ENCODE results near the gene HIGD1A. TPM values are rescaled to one million over a fixed set of nuclear protein-coding genes. Genes with fewer than 3 reads are reported as not detected.
A peak's percentile ranks its signal among the peaks of the same experiment; 100 is the strongest.

Gene HIGD1A
- total RNA-seq = 71.8 TPM
- polyA plus RNA-seq (ENCODE audit: insufficient read depth in 1 of 8, insufficient read length in 8 of 8, low replicate concordance in 1 of 8) = 10 to 100 TPM; 68.3 to 93.3 (median 84.7) TPM
- long read RNA-seq, donor 1, transcript HIGD1A-201 (4 exons, 1,373 nt) = major isoform, 17 of 19 reads
- long read RNA-seq, donor 1, partial matches to known transcripts = 0 of 19 reads
- long read RNA-seq, donor 1, other reads (novel, unspliced or antisense) = 0 of 19 reads
- long read RNA-seq, donor 2, transcript HIGD1A-201 (4 exons, 1,373 nt) = major isoform, 5 of 6 reads
- long read RNA-seq, donor 2, partial matches to known transcripts = 0 of 6 reads
- long read RNA-seq, donor 2, other reads (novel, unspliced or antisense) = 0 of 6 reads
- long read RNA-seq, donor 3, transcript HIGD1A-201 (4 exons, 1,373 nt) = major isoform, 46 of 58 reads
- long read RNA-seq, donor 3, partial matches to known transcripts = 10 of 58 reads
- long read RNA-seq, donor 3, other reads (novel, unspliced or antisense) = 0 of 58 reads
- long read RNA-seq, donor 4, transcript HIGD1A-201 (4 exons, 1,373 nt) = major isoform, 39 of 40 reads
- long read RNA-seq, donor 4, partial matches to known transcripts = 0 of 40 reads
- long read RNA-seq, donor 4, other reads (novel, unspliced or antisense) = 0 of 40 reads
- long read RNA-seq, donor 5, transcript HIGD1A-201 (4 exons, 1,373 nt) = major isoform, 135 of 147 reads
- long read RNA-seq, donor 5, partial matches to known transcripts = 8 of 147 reads
- long read RNA-seq, donor 5, other reads (novel, unspliced or antisense) = 0 of 147 reads
- long read RNA-seq, donor 6, transcript HIGD1A-201 (4 exons, 1,373 nt) = major isoform, 101 of 109 reads
- long read RNA-seq, donor 6, transcript HIGD1A-205 (3 exons, 983 nt) = minor isoform, 6 of 109 reads
- long read RNA-seq, donor 6, partial matches to known transcripts = 0 of 109 reads
- long read RNA-seq, donor 6, other reads (novel, unspliced or antisense) = 0 of 109 reads
- long read RNA-seq, donor 7, transcript HIGD1A-201 (4 exons, 1,373 nt) = major isoform, 67 of 72 reads
- long read RNA-seq, donor 7, partial matches to known transcripts = 0 of 72 reads
- long read RNA-seq, donor 7, other reads (novel, unspliced or antisense) = 0 of 72 reads
- long read RNA-seq, donor 8, transcript HIGD1A-201 (4 exons, 1,373 nt) = major isoform, 34 of 36 reads
- long read RNA-seq, donor 8, partial matches to known transcripts = 0 of 36 reads
- long read RNA-seq, donor 8, other reads (novel, unspliced or antisense) = 0 of 36 reads
- long read RNA-seq, donor 9, transcript HIGD1A-201 (4 exons, 1,373 nt) = major isoform, 44 of 45 reads
- long read RNA-seq, donor 9, partial matches to known transcripts = 0 of 45 reads
- long read RNA-seq, donor 9, other reads (novel, unspliced or antisense) = 0 of 45 reads
- long read RNA-seq, donor 10, transcript HIGD1A-201 (4 exons, 1,373 nt) = major isoform, 65 of 65 reads
- long read RNA-seq, donor 10, partial matches to known transcripts = 0 of 65 reads
- long read RNA-seq, donor 10, other reads (novel, unspliced or antisense) = 0 of 65 reads
- long read RNA-seq, donor 11, transcript HIGD1A-201 (4 exons, 1,373 nt) = major isoform, 39 of 39 reads
- long read RNA-seq, donor 11, partial matches to known transcripts = 0 of 39 reads
- long read RNA-seq, donor 11, other reads (novel, unspliced or antisense) = 0 of 39 reads

DNA sequence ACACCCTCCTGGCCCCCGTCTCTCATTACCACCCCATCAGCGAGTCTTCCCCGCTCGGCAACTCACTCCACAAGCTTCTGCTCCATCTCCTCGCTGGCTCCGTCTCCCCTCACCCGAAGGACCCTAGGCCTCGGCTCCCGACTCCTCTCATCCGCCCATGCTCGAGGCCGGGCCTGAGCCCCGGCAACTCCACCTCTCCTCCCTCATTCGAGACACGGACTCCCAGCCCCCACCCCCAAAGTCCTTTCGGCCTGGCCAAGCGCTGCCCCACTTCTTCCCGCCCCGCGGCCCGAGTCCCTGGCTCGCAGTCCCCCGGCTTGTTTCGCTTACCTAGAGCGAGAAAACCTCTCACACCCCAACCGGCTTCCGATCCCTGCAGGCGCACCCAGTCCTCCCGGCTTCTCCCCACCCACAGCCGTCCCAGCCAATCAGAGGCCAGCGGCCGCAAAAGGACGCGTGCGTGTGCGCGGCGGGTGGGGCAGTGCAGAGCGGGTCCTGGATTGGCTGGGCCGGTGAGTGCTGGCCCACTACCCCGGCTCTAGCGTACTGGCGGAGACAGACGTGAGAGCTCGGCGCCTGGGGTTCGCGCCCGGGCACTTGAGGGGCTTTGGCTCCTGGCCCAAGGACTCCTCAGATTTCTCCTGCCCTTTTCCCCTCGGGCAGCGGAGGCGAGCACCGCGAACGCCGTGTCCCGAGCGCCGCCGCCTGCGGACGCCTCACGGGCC lies at the start of gene HIGD1A:
TSS of gene HIGD1A (minus strand) at position 385 of the 725 bp plus-strand sequence. CDS start 10,237 bp downstream, outside the sequence.
- Histone ChIP-seq H3K27me3 (ENCODE audit: control insufficient read depth, insufficient read depth, low read length) (peaks cover 10% of the 10 kb centered on the region), H3K36me3 (ENCODE audit: control insufficient read depth, insufficient read depth, low read length) (no peaks in the 10 kb centered on the region), H3K4me1 (ENCODE audit: control insufficient read depth, insufficient read depth, low read length) (peaks cover 11% of the 10 kb centered on the region), H3K9me3 (replicated peaks; ENCODE audit: control insufficient read depth, low read depth, low read length) (no peaks in the 10 kb centered on the region), H3K27ac (ENCODE audit: low read length) (peak within 1 kb of the TSS; percentile 98), H3K4me3 (ENCODE audit: low read length) (peak within 1 kb of the TSS; percentile 86)
- WGBS (ENCODE audit: insufficient coverage) = under 1% methylated on average over 63 of the region's 63 CpGs
- DNase-seq = peak; percentile 98

DNA sequence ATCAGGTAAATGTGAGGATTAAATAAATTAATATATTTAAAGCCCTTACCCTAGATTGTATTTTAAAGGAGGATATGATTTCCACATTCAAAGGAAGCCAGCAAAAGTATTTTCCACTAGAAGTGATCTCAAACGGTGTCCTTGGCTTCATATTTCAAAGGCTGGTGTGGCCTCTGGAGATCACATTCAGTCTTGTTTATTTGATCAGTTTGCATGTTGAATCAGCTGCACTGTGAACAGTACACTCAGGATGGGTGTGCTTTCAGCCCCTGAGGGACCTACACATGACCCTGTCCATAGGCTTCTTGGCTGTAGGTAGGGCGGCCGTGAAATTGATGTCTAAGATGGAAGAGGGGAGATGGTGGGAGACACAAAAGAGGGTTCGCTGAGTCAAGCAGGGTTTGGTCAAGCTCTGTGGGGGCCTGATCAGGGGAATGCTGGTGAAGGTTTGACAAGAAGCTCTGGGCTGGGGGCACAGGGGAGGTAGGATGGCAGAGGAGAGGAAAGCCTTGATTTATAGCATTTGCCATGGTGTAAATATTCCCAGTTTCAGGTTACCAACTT lies 49.5 kb upstream of the HIGD1A start:
- DNase-seq = peak; percentile 34
- H3K27ac ChIP-seq (ENCODE audit: low read length) = no peak overlapping the region
- H3K4me3 ChIP-seq (ENCODE audit: low read length) = no peak overlapping the region
- H3K9me3 ChIP-seq (replicated peaks; ENCODE audit: control insufficient read depth, low read depth, low read length) = no peaks in the 10 kb centered on the region
- WGBS (ENCODE audit: insufficient coverage) = 63% methylated on average over 4 of the region's 4 CpGs
- H3K36me3 ChIP-seq (ENCODE audit: control insufficient read depth, insufficient read depth, low read length) = no peaks in the 10 kb centered on the region
- peaks cover 2% of the 10 kb centered on the region for H3K27me3 ChIP-seq (ENCODE audit: control insufficient read depth, insufficient read depth, low read length)
- H3K4me1 ChIP-seq (ENCODE audit: control insufficient read depth, insufficient read depth, low read length) = peaks cover 14% of the 10 kb centered on the region

DNA sequence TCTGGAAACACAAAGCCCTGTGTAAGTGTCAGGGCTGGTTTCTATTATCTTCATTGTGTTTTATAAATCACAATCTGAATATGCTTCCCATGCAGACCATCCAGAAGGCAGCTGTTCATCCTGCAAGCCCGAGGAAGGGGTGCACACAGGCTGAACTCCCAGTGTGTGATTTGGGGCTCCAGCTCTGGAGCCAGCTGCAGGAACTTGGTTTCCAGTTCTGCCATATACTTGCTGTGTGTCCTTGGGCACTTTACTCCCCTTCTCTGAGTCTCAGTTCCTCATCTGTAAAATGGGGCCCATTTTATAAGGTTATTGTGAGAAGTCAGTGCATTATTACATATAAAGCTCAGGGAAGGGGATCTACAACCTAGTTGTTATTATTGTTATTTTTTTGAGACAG lies 48.8 kb upstream of the HIGD1A start:
- Histone ChIP-seq H3K27ac (ENCODE audit: low read length) (no peak overlapping the region), H3K4me1 (ENCODE audit: control insufficient read depth, insufficient read depth, low read length) (peaks cover 14% of the 10 kb centered on the region), H3K9me3 (replicated peaks; ENCODE audit: control insufficient read depth, low read depth, low read length) (no peaks in the 10 kb centered on the region), H3K4me3 (ENCODE audit: low read length) (no peak overlapping the region), H3K27me3 (ENCODE audit: control insufficient read depth, insufficient read depth, low read length) (peaks cover 2% of the 10 kb centered on the region), H3K36me3 (ENCODE audit: control insufficient read depth, insufficient read depth, low read length) (no peaks in the 10 kb centered on the region)
- DNase-seq = no peak
- WGBS (ENCODE audit: insufficient coverage) = 29% methylated on average over 1 of the region's 1 CpG

DNA sequence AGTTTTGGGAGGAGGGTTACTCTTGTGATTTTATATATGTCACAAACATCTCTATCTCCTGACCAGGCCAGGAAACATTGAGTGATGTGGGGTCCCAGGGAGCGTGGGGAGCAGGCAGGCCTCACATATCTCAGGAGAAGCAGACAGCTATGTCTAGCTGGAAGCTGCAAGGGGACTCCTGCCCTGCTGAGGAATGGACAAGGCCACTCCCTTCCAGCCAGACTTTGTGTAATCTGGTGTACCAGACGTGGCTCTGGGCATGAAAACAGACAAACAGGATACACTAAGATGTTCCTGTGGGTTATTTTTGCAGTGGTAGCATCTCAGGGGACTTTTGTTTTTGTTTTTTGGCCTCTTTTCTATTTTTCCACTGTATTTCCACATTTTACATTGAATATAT lies 48.2 kb upstream of the HIGD1A start:
- DNase-seq = peak; percentile 59
- Histone ChIP-seq H3K27ac (ENCODE audit: low read length) (peak overlapping the region; percentile 10), H3K27me3 (ENCODE audit: control insufficient read depth, insufficient read depth, low read length) (peaks cover 2% of the 10 kb centered on the region), H3K9me3 (replicated peaks; ENCODE audit: control insufficient read depth, low read depth, low read length) (no peaks in the 10 kb centered on the region), H3K36me3 (ENCODE audit: control insufficient read depth, insufficient read depth, low read length) (no peaks in the 10 kb centered on the region), H3K4me3 (ENCODE audit: low read length) (no peak overlapping the region), H3K4me1 (ENCODE audit: control insufficient read depth, insufficient read depth, low read length) (peaks cover 15% of the 10 kb centered on the region)
- WGBS (ENCODE audit: insufficient coverage) = no CpG with 5 or more reads among the region's 2 CpGs

DNA sequence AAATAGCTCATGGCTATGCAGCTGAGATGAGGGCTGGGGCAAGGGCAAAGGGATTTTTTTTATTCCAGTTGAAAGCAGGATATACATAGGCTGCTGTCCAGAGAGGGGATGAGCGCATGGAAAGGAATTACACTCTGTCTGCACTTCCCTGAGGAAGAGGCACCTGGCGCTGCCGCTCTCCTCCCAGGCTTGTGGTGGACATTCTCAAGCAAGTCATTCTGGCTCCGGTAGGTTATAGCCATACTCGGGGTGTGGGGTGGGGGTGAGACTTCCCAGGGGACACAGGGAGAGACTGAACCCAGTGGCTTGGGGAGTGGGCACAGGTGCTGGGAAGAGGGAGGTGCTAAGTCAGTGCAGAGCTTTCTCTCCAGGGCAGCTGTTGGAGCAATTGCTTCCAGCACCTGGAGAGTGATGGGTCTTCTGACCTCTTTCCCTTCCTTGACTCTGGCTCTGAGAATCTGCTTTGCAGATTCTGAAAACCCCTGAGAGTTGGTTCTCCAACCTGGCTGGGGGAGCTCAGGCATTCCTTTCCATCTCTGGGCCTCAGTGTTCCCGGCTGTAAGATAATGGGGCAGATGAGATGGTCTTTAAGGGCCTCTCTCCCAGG lies 47.0 kb upstream of the HIGD1A start:
- Histone ChIP-seq H3K9me3 (replicated peaks; ENCODE audit: control insufficient read depth, low read depth, low read length) (no peaks in the 10 kb centered on the region), H3K36me3 (ENCODE audit: control insufficient read depth, insufficient read depth, low read length) (no peaks in the 10 kb centered on the region), H3K27ac (ENCODE audit: low read length) (no peak overlapping the region), H3K27me3 (ENCODE audit: control insufficient read depth, insufficient read depth, low read length) (peaks cover 2% of the 10 kb centered on the region), H3K4me3 (ENCODE audit: low read length) (no peak overlapping the region), H3K4me1 (ENCODE audit: control insufficient read depth, insufficient read depth, low read length) (peaks cover 24% of the 10 kb centered on the region)
- DNase-seq = peak; percentile 58
- WGBS (ENCODE audit: insufficient coverage) = 42% methylated on average over 6 of the region's 6 CpGs

DNA sequence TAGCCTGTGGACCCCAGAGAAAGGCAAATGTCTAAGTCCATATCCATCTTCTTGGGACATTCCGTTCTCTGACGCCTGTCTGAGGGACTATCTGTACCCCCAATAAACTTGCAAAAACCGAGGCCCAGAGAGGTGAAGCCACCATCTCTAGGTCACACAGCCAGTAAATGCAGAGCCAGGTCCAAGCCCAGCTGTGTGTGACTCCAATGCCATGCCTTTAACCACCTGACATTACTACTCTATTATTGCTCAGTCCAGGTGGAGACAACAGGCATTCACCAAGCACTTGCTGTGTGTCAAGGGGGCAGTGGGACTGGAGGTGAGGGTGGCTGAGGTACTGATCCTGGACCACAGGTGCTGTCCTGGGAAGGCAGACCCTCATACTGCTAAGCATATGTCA lies 46.0 kb upstream of the HIGD1A start:
- peaks cover 2% of the 10 kb centered on the region for H3K27me3 ChIP-seq (ENCODE audit: control insufficient read depth, insufficient read depth, low read length)
- WGBS (ENCODE audit: insufficient coverage) = 92% methylated on average over 3 of the region's 3 CpGs
- no peak overlapping the region for H3K27ac ChIP-seq (ENCODE audit: low read length)
- H3K4me3 ChIP-seq (ENCODE audit: low read length) = no peak overlapping the region
- DNase-seq = no peak
- peaks cover 30% of the 10 kb centered on the region for H3K4me1 ChIP-seq (ENCODE audit: control insufficient read depth, insufficient read depth, low read length)
- no peaks in the 10 kb centered on the region for H3K36me3 ChIP-seq (ENCODE audit: control insufficient read depth, insufficient read depth, low read length)
- no peaks in the 10 kb centered on the region for H3K9me3 ChIP-seq (replicated peaks; ENCODE audit: control insufficient read depth, low read depth, low read length)

DNA sequence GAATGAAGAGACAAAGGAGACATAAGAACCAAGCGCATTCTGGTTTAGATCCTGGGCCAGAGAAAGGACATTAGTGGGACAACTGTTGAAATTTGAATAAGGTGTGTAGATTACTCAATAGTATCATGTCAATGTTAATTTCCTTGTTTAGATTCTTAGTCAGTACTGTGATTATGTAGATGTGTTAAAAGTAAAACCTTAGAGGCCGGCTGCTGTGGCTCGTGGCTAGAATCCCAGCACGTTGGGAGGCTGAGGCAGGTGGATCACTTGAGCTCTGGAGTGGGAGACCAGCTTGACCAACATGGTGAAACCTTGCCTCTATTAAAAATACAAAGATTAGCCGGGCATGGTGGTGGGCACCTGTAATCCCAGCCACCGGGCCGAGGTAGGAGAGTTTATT lies 44.7 kb upstream of the HIGD1A start:
- no peaks in the 10 kb centered on the region for H3K9me3 ChIP-seq (replicated peaks; ENCODE audit: control insufficient read depth, low read depth, low read length)
- no peak for DNase-seq
- no peak overlapping the region for H3K27ac ChIP-seq (ENCODE audit: low read length)
- peaks cover 1% of the 10 kb centered on the region for H3K27me3 ChIP-seq (ENCODE audit: control insufficient read depth, insufficient read depth, low read length)
- H3K4me1 ChIP-seq (ENCODE audit: control insufficient read depth, insufficient read depth, low read length) = peaks cover 30% of the 10 kb centered on the region
- WGBS (ENCODE audit: insufficient coverage) = 98% methylated on average over 5 of the region's 7 CpGs
- H3K4me3 ChIP-seq (ENCODE audit: low read length) = no peak overlapping the region
- no peaks in the 10 kb centered on the region for H3K36me3 ChIP-seq (ENCODE audit: control insufficient read depth, insufficient read depth, low read length)

DNA sequence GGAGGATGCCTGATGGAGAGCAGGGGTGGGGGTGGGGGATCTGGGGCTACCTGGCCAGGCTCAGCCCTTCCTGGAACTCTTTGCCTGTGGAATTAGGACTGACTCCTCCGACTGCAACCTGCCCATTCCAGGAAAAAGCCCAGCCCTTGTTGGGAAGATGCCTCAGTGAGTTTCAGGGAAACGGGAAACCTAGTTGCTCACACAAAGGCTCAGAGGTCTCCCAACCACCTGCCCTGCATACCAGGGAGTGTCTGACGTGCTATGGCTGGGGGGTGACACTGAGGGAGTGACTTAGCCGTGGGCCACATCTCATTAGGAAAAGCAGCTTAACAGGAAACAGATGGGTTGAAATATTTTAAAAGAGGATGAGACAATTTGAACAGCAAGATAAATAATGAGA lies 43.4 kb upstream of the HIGD1A start:
- Histone ChIP-seq H3K27me3 (ENCODE audit: control insufficient read depth, insufficient read depth, low read length) (no peaks in the 10 kb centered on the region), H3K36me3 (ENCODE audit: control insufficient read depth, insufficient read depth, low read length) (no peaks in the 10 kb centered on the region), H3K9me3 (replicated peaks; ENCODE audit: control insufficient read depth, low read depth, low read length) (no peaks in the 10 kb centered on the region), H3K27ac (ENCODE audit: low read length) (no peak overlapping the region), H3K4me3 (ENCODE audit: low read length) (no peak overlapping the region), H3K4me1 (ENCODE audit: control insufficient read depth, insufficient read depth, low read length) (peaks cover 32% of the 10 kb centered on the region)
- WGBS (ENCODE audit: insufficient coverage) = no CpG with 5 or more reads among the region's 4 CpGs
- peak; percentile 35 for DNase-seq
